GM19035 (cell line): ENCODE data around the gene HOMER2.

Experiments used
- ATAC-seq: cut with Tn5 transposase; IDR thresholded peaks from one replicate; pipeline ENCODE4 v1.9.1; 2021; ENCODE audit not compliant: unreplicated experiment

The HOMER2 gene

DNA sequence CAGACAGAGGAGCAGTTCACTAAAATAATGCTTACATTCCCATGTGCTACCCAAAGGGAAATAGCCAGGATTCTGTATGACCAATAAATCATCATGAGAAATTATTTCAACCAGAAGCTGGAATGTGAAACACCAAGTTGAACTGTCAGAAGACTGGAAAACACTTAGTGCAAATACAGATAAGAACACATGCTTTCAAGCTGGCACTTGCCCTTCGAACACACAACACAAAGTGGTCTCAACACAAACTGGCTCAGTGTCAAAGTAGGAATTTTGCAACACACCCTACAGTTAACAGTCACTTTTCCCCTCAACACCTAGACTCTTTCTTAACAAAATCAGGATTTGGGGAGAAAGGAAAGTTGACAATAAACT is 148.0 kb downstream of the HOMER2 start:
- ATAC-seq: no peak

DNA sequence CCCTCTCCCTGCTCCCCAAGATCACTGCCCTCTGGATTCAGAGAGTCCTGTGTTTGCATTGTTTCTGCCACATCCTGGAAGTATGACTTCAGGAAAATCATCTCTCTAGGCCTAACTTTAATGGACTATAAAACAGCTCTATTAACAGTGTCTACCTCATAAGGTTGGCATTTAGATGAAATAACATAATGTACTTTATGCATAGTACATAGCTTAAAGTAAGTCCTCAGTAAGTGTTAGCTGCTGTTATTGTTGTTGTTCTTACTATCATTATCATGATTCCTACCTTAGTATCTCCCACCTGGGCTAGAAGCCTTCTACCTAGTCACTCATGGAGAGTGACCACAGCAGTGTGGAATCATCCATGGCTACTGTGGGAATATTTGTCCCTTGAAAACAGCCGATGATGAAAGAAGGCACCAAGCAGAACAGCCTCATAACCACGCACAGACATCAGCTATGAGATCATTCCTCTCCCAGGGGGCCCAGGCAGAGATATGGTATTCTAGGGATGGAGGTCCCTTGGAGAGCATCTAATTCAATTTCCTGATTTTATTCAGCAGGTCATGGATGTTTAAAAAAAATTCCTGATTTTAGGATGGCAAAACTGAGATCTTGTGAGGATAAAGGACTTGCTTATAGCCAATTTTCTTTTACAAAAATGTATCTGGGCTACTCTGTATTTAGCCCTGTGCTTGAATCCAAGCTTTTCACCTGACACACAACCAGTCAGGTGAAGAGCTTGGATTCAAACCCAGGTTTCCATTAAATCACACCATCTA is 148.5 kb downstream of the HOMER2 start:
- ATAC-seq: no peak

- no peak for ATAC-seq
Measured at GRCh38 chr15:82802497-82802896, 150.0 kb downstream of the HOMER2 start.

- no peak for ATAC-seq
Measured at GRCh38 chr15:82799183-82799841, 153.2 kb downstream of the HOMER2 start.
